Measurements from ENCODE around the gene DOK3. TPM values are rescaled to one million over a fixed set of nuclear protein-coding genes. Genes with fewer than 3 reads are reported as not detected.

Gene DOK3
- total RNA-seq, 1 donor from 2014 or later, result 6.7 TPM

DNA sequence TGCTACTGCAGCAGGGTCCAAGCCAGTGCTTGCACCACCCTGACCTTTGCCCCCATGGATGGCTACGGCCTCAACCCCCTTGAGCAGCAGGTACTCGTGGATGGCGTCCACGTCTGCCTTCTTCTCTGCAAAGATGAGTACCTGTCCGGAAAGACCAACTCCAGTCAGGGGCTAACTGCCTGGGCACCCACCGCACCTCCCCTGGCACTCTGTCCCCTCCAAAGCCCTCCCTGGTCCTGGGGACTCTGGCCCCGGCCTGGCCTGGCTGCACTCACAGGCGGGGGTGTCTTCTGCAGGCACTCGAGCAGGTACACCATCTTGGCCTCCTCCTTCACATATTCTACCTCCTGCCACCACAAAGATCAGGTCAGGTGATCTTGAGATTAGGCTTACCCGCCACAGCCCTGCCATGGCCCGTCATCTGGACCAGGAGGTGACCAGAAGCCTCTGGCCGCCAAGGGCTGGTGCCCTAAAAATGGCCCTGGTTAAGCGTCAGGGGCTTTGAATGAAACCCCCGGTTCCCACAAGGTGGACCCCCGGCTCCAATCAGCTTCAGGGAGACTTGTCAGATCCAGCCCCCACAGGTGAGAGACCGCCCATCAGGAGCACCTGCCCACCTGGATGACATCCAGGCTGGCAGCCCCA lies 3.2 kb upstream of the DOK3 start:
- no peak for DNase-seq

DNA sequence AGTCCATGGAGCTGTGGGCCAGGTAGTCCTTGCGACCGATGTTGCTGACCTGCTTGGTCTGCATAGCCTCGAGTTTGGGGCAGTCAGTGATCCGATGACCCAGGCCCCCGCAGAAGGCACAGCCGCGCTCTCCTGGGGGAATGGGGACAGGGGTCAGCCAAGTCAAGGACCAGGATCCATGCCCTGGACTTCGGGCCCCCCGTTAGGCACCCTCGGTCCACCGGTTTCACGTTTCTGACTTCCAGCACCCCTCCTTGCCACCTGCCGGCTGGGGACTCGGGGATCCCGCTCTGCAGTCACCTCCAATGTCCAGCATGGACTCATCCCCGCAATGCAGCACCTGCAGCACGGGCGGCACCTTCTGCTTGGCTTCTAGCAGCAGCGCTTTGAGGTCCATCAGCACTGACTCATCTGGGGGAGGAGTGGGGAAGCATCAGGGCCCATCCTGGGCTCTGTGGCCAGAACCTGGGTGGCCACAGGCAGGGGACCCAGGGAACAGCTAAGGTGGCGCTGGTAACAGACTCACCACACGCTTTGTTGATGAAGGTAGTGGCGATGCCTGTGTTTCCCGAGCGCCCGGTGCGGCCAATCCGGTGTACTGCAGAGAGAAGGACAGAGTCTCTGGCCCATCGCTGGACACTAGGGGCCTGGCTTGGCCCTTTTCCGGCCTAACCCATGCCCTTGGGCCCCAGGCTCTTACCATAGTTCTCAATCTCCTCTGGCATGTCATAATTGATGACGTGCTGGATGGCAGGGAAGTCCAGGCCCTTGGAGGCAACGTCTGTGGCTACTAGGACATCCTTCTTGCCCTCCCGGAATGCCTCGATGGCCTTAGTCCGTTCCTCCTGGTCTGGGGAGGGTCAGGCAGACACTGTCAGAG lies 2.4 kb upstream of the DOK3 start:
- DNase-seq, result no peak

DNA sequence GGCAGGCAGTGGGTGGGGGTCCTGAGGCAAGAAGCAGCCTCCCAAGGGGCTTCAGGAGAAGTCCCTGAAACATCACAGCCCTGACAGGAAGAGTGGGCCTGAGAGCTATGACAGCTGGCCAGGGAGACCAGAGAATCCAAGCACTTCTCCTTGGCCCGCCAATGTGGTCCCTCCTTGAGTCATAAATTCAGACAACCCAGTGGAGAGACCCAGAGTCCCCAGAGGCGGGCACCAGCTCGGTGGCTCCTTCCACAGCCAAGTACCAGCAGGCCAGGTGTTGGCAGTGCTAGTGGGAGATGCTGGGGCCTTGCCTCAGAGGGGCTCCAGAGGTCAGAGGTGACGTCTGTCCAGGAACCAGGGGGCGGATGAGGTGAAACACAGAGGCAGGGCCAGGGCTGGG lies 1.6 kb upstream of the DOK3 start:
- no peak for DNase-seq

DNA sequence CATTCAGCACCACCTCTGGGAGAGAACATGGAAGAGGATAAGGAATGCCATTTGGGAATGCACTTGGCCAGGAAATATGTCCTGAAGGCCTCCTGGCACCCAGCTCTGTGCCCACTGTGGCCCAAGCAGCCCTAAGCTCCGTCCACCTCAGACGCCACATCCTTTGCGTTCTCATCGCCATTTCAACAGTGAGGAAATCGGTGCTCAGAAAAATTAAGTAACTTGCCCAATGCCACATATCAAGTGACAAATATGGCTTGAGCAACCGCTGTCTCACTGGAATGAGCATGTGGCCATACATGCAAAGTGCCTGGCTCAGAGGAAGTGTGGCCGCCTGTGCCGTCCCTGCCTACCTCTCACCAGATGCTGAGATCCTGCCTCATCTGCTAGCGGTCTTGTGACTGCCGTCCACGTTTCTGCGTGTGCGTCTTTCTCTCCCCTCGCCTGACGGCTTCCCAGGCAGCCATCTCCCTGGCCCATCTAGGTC lies 984 bp upstream of the DOK3 start:
- no peak for DNase-seq

DNA sequence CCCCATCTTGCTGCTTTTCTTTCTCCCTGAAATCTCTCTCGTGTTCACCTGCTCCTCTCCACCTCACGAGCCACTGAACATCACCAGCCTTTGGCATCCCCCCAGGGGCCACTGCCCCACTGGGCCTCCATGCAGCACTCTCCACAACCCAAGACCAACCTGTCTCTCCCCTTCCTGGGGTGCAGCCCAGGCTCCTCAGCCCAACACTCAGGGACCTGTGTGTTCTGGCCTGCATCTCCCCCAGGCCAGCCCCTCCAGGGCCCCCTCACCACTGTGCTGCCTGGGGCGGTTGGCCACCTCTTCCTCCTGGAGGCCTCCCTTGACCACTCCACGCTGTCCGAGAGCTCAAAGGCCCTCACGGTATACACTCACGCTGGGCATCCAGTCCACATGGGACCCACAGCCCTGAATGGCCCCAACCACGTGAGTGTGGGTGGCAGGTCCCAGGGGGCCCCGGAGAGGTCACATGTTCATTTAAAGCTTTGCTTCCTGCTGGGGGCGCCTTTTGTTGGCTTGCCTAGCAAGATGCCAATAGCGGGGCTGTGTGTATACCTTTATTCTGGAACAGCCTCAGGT lies 453 bp upstream of the DOK3 start:
- DNase-seq, result no peak

DNA sequence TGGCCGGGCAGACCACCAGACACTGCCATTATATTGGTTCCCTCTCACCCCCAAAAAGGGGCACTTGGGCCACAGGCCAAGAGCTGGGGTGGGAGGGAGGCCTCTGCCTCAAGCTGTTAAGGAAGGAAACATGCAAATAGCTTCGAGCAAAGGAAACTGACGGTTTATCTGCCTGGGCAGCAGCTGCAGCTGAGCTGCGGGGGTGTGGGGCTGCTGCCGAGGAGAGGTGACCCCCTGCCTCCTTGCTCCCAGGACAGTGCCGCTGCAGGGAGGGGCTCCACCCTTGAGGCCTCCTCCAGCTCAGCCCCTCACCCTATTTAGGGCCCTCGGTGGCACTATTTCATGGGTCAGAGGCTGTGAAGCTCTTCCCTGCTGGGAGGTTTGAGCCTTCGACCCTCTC lies 789 bp downstream of the DOK3 start:
- no peak for DNase-seq

DNA sequence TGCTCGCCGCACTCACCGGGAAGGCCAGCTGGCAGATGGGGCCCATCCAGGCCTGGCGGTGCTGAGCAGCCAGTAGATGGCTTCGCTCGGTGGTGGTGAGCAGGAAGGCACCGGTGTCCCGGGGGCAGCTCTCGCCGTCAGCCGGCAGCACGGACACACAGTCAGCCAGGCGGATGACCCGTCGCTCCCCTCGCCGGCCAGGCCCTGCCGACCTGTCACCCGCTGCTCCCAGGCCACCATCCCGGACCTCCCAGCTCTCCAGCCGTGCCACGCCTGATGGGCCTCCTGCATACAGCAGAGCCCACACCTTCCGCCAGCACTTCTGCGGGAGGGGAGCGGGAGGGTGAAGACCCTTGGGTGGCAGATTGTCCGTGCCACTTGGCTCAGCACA lies 1.4 kb downstream of the DOK3 start:
- DNase-seq, result no peak

DNA sequence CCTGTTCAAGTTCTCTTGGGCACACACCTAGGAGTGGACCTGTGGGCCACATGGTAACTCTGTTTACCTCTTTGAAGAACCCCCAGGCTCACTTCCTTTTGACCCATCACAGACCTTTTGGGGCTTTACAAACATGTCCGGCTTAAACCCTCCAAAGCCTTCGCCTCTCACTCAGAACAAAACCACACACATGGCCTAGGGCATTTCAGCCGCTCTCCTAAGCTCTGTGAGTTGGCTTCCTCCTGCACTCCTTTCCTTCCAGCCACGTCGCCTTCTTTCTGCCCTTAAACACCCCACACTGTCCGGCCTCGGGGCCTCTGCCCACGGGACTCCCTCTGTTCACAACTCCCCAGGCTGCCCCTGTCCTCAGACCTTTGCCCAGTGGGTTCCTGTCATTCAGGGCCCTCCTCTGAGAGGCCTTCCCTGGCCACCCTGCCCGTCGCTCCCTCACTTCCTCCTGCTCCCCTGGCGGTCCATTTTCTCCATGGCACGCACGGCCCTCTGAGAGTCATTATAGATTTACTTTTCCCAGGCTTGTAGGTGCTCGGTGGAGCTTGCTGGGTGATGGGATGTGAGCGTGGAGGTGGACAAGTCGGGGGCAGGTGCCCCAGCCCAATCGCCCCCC lies 1.9 kb downstream of the DOK3 start:
- DNase-seq, result no peak

DNA sequence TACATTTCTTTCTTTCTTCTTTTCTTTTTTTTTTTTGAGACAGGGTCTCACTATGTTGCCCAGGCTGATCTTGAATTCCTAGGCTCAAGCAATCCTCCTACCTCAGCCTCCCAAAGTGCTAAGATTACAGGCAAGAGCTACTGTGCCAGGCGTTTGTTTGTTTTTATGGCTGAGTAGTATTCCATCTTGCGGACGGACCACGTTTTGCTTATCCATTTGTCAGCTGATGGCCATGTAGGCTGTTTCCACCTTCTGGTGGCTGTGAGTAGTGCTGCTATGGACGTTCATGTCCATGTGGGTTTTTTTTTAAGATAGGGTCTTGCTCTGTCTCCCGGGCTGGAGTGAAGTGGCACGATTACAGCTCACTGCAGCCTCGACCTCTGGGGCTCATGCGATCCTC lies 2.5 kb downstream of the DOK3 start:
- DNase-seq, result no peak

DNA sequence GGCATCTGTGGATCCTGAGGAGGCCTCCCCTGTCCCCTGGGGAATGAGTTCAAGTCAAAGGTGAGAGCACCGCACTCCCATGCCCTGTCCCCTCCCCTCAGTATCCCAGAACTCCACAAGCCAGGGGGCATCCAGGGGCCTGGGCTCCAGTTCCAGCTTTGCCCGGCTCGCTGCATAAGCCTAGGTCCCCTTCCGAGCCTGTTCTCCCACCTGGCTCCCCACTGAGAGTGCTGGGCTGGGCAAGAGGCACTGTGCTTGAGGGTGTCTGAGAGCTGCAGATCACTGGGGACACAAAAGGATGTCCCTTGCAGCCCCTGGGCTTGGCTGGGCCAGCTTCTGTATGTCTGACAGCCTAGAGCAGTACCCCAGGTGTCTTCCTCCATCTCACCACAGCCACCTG lies 4.6 kb downstream of the DOK3 start:
- DNase-seq, result no peak

DNA sequence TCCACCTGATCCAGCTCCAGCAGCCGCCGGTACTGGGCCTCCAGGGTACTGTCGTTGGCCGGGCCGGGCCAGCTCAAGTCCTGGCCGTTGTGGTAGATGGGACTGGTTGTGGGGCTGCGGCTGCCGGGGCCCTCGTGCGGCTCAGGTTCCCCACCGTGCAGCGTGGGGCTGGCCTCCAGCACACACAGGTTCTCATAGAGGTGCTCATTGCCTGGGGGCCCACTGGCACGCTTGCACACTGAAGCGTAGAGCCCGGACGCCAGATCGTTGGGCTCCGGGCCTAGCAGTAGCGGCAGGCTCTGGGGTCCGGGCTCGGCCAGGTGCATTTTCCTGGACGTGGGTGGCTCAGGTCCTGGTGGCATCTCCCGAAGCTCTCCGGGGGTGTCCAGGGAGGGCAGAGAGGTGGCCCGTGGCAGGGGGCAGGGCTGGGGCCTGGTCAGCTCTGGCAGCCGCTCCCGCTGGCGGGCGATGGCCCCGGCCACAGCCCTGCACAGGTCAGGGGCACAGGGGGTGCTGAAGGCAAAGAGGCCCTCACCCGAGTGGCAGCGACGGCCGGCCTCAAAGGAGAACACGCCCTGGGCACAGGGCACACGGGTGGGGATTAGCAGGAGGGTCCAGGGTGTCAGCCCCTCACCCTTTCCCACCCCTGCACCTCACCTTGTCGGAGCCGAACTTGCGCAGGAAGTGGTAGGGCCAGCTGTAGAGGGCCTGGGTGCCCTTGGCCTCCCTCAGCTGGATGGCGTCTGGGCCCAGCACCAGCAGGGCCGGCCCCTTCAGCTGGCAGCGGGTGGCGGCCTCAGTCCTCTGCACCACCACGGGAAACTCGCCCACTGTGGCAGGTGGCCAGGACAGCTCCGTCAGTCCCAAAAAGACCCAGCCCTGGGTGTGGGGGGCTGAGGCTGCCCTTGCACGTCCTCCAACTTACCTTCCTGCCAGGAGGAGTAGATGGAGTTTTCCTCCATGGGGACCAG lies 5.3 kb downstream of the DOK3 start:
- DNase-seq, result no peak

DNA sequence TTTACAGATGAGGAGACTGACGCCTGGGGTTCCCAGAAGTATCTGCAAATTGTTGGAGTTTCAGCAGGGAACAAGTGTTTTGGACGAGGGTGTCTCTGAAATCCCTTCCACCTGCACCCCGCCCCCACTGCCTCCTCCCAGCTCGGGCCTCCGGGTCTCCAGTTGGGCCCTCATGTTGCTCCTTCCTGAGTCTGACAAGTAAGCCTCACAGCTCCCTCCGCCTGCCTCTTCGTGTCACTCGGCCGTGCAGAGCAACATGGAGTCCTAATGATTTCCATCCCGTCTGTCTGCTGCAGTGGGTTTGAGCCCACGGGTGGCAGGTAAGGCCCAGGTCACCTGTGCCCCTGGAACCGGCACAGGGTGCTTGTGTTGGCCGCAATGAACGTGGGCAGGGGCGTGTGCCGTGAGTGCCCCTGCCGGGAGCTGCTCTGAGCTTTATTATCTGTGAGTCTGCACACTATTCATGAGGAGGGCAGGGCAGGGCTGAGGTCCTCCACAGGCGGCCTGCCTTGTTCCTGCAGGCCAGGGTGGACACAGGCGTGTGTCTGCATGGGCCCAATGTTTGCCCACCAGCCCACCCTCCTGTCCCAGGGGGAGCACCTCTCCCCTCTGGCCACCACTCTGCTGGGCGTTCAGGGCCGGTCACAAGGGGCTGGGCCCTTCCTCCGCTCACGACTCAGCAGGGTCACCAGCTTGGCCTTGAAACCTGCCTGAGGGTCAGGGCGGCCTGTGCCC lies 6.1 kb downstream of the DOK3 start:
- DNase-seq, result no peak

DNA sequence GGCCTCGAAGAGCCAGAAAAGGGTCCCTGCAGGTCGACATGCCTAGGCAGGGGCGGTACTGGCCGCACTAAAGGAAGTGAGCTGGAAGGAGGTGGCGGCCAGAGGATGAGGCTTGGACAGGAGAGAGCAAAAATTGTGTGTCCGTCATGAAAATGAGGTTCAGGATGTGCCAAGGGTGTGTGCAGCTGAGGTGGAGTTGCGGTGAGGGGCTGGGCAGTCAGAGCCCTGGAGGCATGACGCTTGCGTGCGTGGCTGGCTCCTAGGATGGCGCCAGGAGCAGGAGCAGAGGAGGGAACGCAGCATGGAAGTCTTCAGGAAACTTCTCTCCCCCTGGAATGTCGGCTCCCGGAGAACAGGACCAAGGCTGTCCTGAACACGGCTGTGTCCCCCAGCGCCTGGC lies 6.7 kb downstream of the DOK3 start:
- no peak for DNase-seq

DNA sequence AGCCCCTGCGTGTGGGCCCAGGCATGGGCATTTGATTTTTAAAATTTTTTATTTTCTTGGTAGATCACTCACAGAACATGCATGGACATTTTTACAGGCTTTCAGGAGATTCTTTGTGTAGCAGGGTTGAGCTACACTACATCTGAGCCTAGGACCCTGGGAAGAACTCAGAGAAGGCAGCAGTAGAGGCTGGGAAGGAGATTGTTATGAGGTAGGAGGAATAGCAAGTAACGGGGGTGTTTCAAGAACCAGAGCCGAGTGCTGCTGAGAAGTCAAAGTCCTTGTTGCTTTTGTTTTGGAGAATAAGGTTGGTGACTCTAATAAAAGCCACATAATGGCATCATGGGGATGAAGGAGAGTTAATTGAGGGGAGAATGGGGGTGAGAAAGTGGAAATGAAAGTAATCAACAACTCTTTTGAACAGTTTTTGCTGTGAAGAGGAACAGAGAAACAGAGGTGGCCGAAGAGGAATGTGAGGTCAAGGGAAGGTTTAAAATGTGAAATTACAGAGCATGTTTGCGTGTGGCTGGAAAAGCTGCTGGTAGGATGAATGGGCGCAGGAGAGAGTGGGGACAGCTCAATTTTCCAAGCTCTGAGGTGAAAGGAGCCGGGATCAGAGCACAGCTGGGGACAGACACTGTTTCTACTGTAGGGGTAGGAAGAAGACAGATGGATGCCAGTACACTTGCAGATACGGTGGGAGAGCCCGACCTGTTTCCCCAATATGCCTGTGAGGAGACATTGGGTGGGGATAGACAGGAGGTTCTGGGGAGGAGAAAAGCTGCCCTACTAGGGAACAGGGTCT lies 7.5 kb downstream of the DOK3 start:
- DNase-seq, result no peak

DNA sequence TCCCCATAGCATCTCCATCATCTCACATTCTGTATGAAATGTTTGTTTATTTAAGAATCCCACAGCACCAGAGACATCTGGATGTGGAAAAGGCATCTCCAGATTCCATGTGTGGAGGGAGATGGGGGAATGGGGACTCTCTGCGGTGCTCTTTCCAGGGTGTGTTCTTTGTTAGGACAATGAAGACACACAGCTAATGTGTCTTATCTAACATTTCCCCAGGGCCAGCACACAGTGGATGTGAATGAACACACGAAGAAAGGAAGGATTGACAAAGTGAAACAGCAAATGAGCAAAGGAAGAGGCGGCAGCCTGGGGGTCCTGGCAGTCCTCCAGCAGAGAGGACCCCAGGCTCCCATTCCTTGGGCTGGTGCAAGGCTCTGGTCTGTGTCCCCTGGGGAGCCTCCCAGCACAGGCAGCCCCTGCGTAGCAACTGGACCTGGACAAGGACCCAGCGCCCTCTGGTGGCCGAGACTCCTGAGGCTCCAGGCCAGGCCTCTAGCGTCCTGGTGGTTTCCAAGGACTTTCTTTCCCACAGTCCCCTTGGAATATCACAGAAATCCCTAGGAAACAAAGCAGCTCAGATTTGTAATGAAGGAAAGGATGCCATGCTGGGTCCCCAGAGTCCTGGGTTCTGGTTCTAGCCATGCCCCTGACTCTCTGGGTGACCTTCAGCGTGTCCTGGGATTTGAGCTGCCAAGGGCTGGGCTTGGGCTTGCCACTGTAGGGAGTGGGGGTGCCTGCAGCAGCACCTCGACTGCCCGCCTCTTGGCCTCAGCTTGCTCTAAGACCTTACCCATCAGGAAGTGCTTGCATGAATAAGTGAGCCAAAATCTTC lies 8.7 kb downstream of the DOK3 start:
- DNase-seq, result peak; percentile 93

DNA sequence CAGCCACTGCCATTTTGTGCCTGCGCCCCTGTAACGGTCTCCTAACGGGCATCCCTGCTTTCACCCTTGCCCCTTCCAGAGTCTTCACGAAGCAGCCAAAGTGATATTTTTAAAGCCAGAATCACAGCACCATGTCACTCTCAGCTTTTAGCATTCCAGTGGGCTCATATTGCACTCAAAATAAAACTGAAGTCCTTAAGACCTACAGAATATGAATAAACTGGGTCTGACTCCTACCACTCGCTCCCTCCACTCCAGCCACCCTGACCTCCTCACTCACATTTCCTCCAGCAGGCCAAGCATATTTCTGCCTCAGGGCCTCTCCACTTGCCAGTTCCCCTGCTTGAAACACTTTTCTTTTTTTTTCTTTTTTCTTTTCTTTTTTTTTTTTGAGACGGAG lies 9.8 kb downstream of the DOK3 start:
- no peak for DNase-seq

DNA sequence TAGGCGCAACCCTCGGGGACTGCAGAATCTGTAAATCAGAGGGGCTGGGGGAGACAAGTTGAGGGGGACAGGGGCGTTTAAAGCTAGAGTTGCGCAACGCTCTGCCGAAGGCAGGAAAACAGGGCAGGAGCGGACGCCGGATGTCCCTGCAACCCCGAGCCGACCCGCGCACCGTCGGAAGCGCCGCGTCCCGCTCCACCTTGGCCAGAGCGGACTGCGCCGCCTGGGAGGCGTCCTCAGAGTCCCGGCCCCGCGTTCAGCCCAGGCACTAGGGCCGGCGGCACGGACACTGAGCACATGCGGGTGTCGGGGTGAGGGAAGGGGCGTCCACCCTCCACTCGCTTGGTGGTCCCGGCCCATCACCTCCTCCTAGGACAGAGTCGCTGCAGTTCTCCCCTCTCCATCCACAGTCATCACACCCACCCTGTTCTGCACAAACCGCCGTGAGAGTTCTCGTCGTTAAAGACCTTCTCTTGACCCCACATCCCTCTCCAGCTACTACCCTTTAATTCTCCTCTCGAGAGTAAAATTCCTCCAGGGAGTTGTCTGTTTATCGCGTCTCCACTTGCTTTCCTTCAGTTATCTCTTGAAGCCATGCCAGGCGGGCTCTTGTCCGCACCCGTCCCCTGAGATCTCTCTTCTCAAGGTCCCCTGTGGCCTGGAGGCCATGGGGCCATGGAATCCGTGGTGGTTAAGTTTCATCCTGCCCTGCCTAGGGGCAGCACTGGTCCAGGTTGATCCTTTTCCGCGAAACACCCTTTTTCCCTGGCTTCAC lies 11.4 kb downstream of the DOK3 start:
- no peak for DNase-seq

DNA sequence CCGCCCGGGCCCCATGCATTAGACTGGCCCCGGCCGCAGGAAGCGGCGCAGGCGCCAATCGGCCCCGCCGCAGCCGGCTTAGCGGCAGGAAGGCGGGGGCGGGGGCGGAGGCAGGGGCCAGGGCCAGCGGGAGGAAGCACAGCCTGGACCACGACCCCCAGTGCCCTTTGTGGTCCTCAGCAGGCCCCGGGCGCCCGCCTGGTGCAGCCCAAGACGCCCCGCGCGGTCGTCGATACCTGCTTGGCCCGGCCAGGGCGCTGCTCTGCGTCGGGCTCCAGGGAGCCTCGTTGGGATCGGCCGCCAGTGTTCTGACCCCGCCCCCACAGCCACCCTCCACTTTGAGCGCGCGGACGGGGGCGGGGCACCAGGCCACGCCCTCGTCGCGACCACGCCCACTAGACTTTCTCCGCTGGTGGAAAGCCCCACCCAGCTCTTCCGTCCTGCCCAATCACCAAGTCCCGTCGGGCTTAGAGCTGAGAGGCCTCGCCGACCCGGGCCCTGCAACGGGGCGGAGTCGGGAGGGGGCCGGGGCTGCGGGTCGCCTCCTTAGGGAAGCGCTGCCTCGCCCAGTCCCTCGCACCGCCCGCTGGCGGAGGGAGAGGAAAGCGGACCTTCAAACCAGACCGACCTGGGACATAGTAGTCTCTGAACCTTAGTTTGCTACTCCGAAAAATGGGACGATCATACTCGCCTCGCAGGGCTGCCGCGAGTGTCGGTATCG lies 12.2 kb downstream of the DOK3 start, which contains the start of gene PDLIM7:
TSS of gene PDLIM7 (minus strand) at position 313 of the 721 bp plus-strand sequence. CDS start 1,092 bp downstream, outside the sequence.
- peak; percentile 98 for DNase-seq
